Neural cell (in vitro differentiated cells): ENCODE measurements around the gene ZFP36. TPM values are rescaled to one million over a fixed set of nuclear protein-coding genes. Genes with fewer than 3 reads are reported as not detected.

ENCODE experiments used
- H2AFZ ChIP-seq: fragments of 200-600, 300-800 bp; sonication (generic), shearing (Covaris generic); 2 replicates; pipeline ENCODE4 v1.6.0; 2014; ENCODE audit warnings: low read depth, mild to moderate bottlenecking, antibody characterized with exemption, low read length, moderate library complexity
- H3F3A ChIP-seq: fragments of 200-600 bp; shearing (Covaris generic); 2 replicates; pipeline ENCODE4 v1.6.1; 2016; ENCODE audit warnings: mild to moderate bottlenecking, moderate library complexity, mixed read lengths, antibody characterized with exemption, low read length; ENCODE audit not compliant: insufficient read depth, poor library complexity, severe bottlenecking
- H3K27ac ChIP-seq: fragments of 200-600, 300-800 bp; sonication (generic), shearing (Covaris generic); 2 replicates; pipeline ENCODE4 v1.5.1; 2014; ENCODE audit warnings: mild to moderate bottlenecking, low read length, moderate library complexity
- H3K27me3 ChIP-seq: fragments of 300-800, 200-600 bp; sonication (generic), shearing (Covaris generic); 2 replicates; pipeline ENCODE4 v1.6.0; 2014; ENCODE audit warnings: mild to moderate bottlenecking, low read depth, low read length, moderate library complexity; ENCODE audit not compliant: insufficient read depth
- H3K36me3 ChIP-seq: fragments of 300-800, 200-600 bp; sonication (generic), shearing (Covaris generic); 2 replicates; pipeline ENCODE4 v1.5.1; 2014; ENCODE audit warnings: mild to moderate bottlenecking, antibody characterized with exemption, low read length, moderate library complexity; ENCODE audit not compliant: insufficient read depth
- H3K4me2 ChIP-seq: fragments of 300-800, 200-600 bp; sonication (generic), shearing (Covaris generic); 2 replicates; pipeline ENCODE4 v1.6.0; 2014; ENCODE audit warnings: mild to moderate bottlenecking, low read length
- H3K4me3 ChIP-seq: fragments of 300-800, 200-600 bp; sonication (generic), shearing (Covaris generic); 2 replicates; pipeline ENCODE4 v1.5.1; 2014; ENCODE audit warnings: mild to moderate bottlenecking, low read length, moderate library complexity
- H3K79me2 ChIP-seq: fragments of 200-600 bp; shearing (Covaris generic); replicated peaks from 2 replicates; pipeline ENCODE4 v1.6.0; 2014; ENCODE audit warnings: mild to moderate bottlenecking, low read length, moderate library complexity; ENCODE audit not compliant: insufficient read depth
- H3K9ac ChIP-seq: fragments of 300-800, 200-600 bp; sonication (generic), shearing (Covaris generic); 2 replicates; pipeline ENCODE4 v1.6.1; 2016; ENCODE audit warnings: mild to moderate bottlenecking, low read length, mixed read lengths
- H3K9me2 ChIP-seq: fragments of 200-600 bp; shearing (Covaris generic); 2 replicates; pipeline ENCODE4 v1.6.1; 2016; ENCODE audit warnings: mild to moderate bottlenecking, low read length, mixed read lengths; ENCODE audit not compliant: insufficient read depth
- H3K9me3 ChIP-seq: fragments of 200-600, 300-800 bp; sonication (generic), shearing (Covaris generic); 2 replicates; pipeline ENCODE4 v1.6.1; 2016; ENCODE audit warnings: mild to moderate bottlenecking, mixed run types, low read length, moderate library complexity, mixed read lengths
- H4K20me1 ChIP-seq: fragments of 200-600 bp; shearing (Covaris generic); 2 replicates; pipeline ENCODE4 v1.6.1; 2016; ENCODE audit warnings: mild to moderate bottlenecking, mixed run types; ENCODE audit not compliant: insufficient read depth
- EP300 ChIP-seq: fragments of 450-650 bp; conservative IDR thresholded peaks from 2 replicates; pipeline ENCODE4 v1.6.1; 2014; ENCODE audit warnings: antibody characterized with exemption, mild to moderate bottlenecking, moderate library complexity; ENCODE audit not compliant: poor library complexity, severe bottlenecking
- EZH2 ChIP-seq: fragments of 200-600, 300-800 bp; shearing (Covaris generic), sonication (generic); IDR thresholded peaks from 2 replicates; pipeline ENCODE4 v1.6.1; 2014; ENCODE audit warnings: antibody characterized with exemption, low read length, borderline replicate concordance, mild to moderate bottlenecking; ENCODE audit not compliant: insufficient read depth, poor library complexity, severe bottlenecking
- MXI1 ChIP-seq: fragments of 450-650 bp; conservative IDR thresholded peaks from 2 replicates; pipeline ENCODE4 v1.6.1; 2014; ENCODE audit warnings: antibody characterized with exemption, mild to moderate bottlenecking; ENCODE audit not compliant: poor library complexity, severe bottlenecking
- POLR2AphosphoS5 ChIP-seq: IDR thresholded peaks from 2 replicates; pipeline ENCODE4 v1.6.1; 2012
- RAD21 ChIP-seq: fragments of 450-650 bp; conservative IDR thresholded peaks from 2 replicates; pipeline ENCODE4 v1.6.1; 2014; ENCODE audit warnings: antibody characterized with exemption, mild to moderate bottlenecking, moderate library complexity
- REST ChIP-seq: IDR thresholded peaks from 2 replicates; pipeline ENCODE4 v1.6.1; 2012; ENCODE audit warnings: borderline replicate concordance
- SMC3 ChIP-seq: fragments of 450-650 bp; conservative IDR thresholded peaks from 2 replicates; pipeline ENCODE4 v1.6.1; 2014; ENCODE audit warnings: antibody characterized with exemption, mild to moderate bottlenecking, moderate library complexity; ENCODE audit not compliant: poor library complexity
- TAF1 ChIP-seq: IDR thresholded peaks from 2 replicates; pipeline ENCODE4 v1.6.1; 2012; ENCODE audit warnings: low read depth
- polyA plus RNA-seq: library from polyadenylated mRNA; depleted of rRNA; stranded (reverse); fragments of >200 nt; gene quantifications from 2 replicates; pipeline ENCODE4 v1.2.3, GENCODE V29; 2014
- TF ChIP-seq, protein P1 (sequence below): fragments of 450-650 bp; IDR thresholded peaks from 2 replicates; pipeline ENCODE4 v1.5.1; 2014; ENCODE audit warnings: antibody characterized with exemption, mild to moderate bottlenecking, moderate library complexity; ENCODE audit not compliant: poor library complexity, severe bottlenecking

ZFP36 gene
- polyA plus RNA-seq, 1 donor from 2014 or later: not detected

- Histone ChIP-seq H3K9ac (no peak overlapping the region), H3K36me3 (no peaks in the 10 kb centered on the region), H3K27ac (no peak overlapping the region), H3K4me2 (no peak overlapping the region), H3K9me3 (no peaks in the 10 kb centered on the region), H3K4me3 (no peak overlapping the region), H3K27me3 (no peaks in the 10 kb centered on the region), H3K9me2 (no peaks in the 10 kb centered on the region), H3F3A (no peaks in the 10 kb centered on the region), H2AFZ (no peak overlapping the region), H3K79me2 (no peaks in the 10 kb centered on the region), H4K20me1 (no peaks in the 10 kb centered on the region)
- no peak for TF ChIP-seq RAD21
- TF ChIP-seq, protein P1, sequence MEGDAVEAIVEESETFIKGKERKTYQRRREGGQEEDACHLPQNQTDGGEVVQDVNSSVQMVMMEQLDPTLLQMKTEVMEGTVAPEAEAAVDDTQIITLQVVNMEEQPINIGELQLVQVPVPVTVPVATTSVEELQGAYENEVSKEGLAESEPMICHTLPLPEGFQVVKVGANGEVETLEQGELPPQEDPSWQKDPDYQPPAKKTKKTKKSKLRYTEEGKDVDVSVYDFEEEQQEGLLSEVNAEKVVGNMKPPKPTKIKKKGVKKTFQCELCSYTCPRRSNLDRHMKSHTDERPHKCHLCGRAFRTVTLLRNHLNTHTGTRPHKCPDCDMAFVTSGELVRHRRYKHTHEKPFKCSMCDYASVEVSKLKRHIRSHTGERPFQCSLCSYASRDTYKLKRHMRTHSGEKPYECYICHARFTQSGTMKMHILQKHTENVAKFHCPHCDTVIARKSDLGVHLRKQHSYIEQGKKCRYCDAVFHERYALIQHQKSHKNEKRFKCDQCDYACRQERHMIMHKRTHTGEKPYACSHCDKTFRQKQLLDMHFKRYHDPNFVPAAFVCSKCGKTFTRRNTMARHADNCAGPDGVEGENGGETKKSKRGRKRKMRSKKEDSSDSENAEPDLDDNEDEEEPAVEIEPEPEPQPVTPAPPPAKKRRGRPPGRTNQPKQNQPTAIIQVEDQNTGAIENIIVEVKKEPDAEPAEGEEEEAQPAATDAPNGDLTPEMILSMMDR: no peak
- no peak for TF ChIP-seq MXI1
- TF ChIP-seq EZH2: no peak
- TF ChIP-seq REST: no peak
- no peak for TF ChIP-seq TAF1
Measured at GRCh38 chr19:39381910-39382611, 24.6 kb upstream of the ZFP36 start.

- H3K27me3 ChIP-seq: no peaks in the 10 kb centered on the region
- no peak overlapping the region for H3K4me3 ChIP-seq
- H3K9me2 ChIP-seq: no peaks in the 10 kb centered on the region
- H3K4me2 ChIP-seq: no peak overlapping the region
- H2AFZ ChIP-seq: no peak overlapping the region
- TF ChIP-seq TAF1 (no peak), MXI1 (no peak), POLR2AphosphoS5 (no peak), EZH2 (no peak), SMC3 (no peak), EP300 (no peak), RAD21 (no peak)
- TF ChIP-seq, protein P1: no peak
- no peaks in the 10 kb centered on the region for H4K20me1 ChIP-seq
- H3K9me3 ChIP-seq: no peaks in the 10 kb centered on the region
- no peaks in the 10 kb centered on the region for H3K79me2 ChIP-seq
- no peak overlapping the region for H3K9ac ChIP-seq
- no peaks in the 10 kb centered on the region for H3F3A ChIP-seq
- no peaks in the 10 kb centered on the region for H3K36me3 ChIP-seq
- no peak overlapping the region for H3K27ac ChIP-seq
Measured at GRCh38 chr19:39382991-39383828, 23.4 kb upstream of the ZFP36 start.
